SHP77 (cell line): ENCODE results near the gene SHANK3.
"Not testable (repeated sequence)": the region's sequence is repeated elsewhere in the genome, so short reads cannot be mapped to it uniquely, and the experiment has no call there.

Source experiments
- DNase-seq, 2 experiments: peaks; one replicate each; lab custom pipeline; 2025; lab: John Stamatoyannopoulos, UW

Gene SHANK3

GRCh38 chr22:50653256-50653655, 19.4 kb upstream of the SHANK3 start:
- no peak for DNase-seq

GRCh38 chr22:50654664-50655063, 18.0 kb upstream of the SHANK3 start:
- DNase-seq = not testable (repeated sequence)

- DNase-seq = no peak
These were observed 16.2 kb upstream of the SHANK3 start for GRCh38 chr22:50656122-50657070.

GRCh38 chr22:50657925-50658324, 14.7 kb upstream of the SHANK3 start:
- DNase-seq = no peak

- DNase-seq = not testable (repeated sequence)
These were observed 12.9 kb upstream of the SHANK3 start for GRCh38 chr22:50659711-50660110.

- DNase-seq = no peak
These were observed 12.3 kb upstream of the SHANK3 start for GRCh38 chr22:50660306-50660705.

GRCh38 chr22:50665212-50665611, 7.4 kb upstream of the SHANK3 start:
- DNase-seq = no peak

GRCh38 chr22:50665738-50666137, 6.9 kb upstream of the SHANK3 start:
- no peak for DNase-seq

- DNase-seq = no peak
These were observed 2.1 kb upstream of the SHANK3 start for GRCh38 chr22:50670513-50670912.

GRCh38 chr22:50670914-50671538, 1.6 kb upstream of the SHANK3 start:
- no peak for DNase-seq

- DNase-seq = no peak
These were observed 982 bp upstream of the SHANK3 start for GRCh38 chr22:50671641-50672040.

GRCh38 chr22:50672041-50672440, 582 bp upstream of the SHANK3 start:
- no peak for DNase-seq

- no peak for DNase-seq
These were observed 857 bp downstream of the SHANK3 start for GRCh38 chr22:50673231-50674129.

- no peak for DNase-seq
These were observed 1.5 kb downstream of the SHANK3 start for GRCh38 chr22:50674130-50674500.

- no peak for DNase-seq
These were observed 2.3 kb downstream of the SHANK3 start for GRCh38 chr22:50674606-50675552.

- no peak for DNase-seq
These were observed 3.0 kb downstream of the SHANK3 start for GRCh38 chr22:50675553-50676179.

- DNase-seq = no peak
These were observed 3.6 kb downstream of the SHANK3 start for GRCh38 chr22:50676180-50676636.

- DNase-seq = no peak
These were observed 4.3 kb downstream of the SHANK3 start for GRCh38 chr22:50676661-50677492.

GRCh38 chr22:50677493-50678217, 5.0 kb downstream of the SHANK3 start:
- no peak for DNase-seq
